Panc1 (cell line): ENCODE measurements around the gene LEMD2.

ENCODE experiments used
- SIN3A ChIP-seq: IDR thresholded peaks from 2 replicates; pipeline ENCODE4 v1.6.1; 2012; ENCODE audit warnings: low read depth, mild to moderate bottlenecking, low read length, moderate library complexity, borderline replicate concordance; ENCODE audit not compliant: insufficient read depth
- TCF7L2 ChIP-seq: IDR thresholded peaks from 2 replicates; pipeline ENCODE4 v1.6.1; 2011; ENCODE audit warnings: mild to moderate bottlenecking, low read depth, low read length, inconsistent platforms
- TF ChIP-seq, protein P1 (sequence below): fragments of 450-650 bp; IDR thresholded peaks from 2 replicates; pipeline ENCODE4 v1.5.1; 2017; ENCODE audit warnings: mild to moderate bottlenecking

DNA sequence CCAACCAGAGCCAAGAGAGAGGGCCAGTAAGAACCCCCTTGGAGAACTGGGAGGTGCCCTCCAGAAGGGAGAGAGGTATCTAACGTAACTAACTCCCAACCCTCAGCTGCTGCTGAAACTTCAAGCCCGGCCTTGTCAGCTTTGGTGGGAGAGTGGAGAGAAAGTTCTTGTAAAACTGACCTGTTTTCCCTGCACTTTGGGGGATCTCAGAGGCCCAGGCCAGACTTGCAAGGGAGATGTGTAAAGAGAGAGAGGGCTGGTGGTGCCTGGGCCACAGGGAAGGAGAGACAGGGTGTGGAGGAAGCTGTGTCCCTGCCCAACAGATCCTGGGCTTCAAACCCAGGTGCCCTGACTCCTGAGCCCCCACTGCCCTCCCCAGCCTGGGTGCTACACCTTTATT, 24.9 kb downstream of the LEMD2 start:
- TF ChIP-seq, protein P1, sequence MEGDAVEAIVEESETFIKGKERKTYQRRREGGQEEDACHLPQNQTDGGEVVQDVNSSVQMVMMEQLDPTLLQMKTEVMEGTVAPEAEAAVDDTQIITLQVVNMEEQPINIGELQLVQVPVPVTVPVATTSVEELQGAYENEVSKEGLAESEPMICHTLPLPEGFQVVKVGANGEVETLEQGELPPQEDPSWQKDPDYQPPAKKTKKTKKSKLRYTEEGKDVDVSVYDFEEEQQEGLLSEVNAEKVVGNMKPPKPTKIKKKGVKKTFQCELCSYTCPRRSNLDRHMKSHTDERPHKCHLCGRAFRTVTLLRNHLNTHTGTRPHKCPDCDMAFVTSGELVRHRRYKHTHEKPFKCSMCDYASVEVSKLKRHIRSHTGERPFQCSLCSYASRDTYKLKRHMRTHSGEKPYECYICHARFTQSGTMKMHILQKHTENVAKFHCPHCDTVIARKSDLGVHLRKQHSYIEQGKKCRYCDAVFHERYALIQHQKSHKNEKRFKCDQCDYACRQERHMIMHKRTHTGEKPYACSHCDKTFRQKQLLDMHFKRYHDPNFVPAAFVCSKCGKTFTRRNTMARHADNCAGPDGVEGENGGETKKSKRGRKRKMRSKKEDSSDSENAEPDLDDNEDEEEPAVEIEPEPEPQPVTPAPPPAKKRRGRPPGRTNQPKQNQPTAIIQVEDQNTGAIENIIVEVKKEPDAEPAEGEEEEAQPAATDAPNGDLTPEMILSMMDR: no peak
- TF ChIP-seq TCF7L2: no peak
- TF ChIP-seq SIN3A: no peak
